Measurements from ENCODE around the gene PRKCH.
A peak's percentile ranks its signal among the peaks of the same experiment; 100 is the strongest.

The PRKCH gene

DNA sequence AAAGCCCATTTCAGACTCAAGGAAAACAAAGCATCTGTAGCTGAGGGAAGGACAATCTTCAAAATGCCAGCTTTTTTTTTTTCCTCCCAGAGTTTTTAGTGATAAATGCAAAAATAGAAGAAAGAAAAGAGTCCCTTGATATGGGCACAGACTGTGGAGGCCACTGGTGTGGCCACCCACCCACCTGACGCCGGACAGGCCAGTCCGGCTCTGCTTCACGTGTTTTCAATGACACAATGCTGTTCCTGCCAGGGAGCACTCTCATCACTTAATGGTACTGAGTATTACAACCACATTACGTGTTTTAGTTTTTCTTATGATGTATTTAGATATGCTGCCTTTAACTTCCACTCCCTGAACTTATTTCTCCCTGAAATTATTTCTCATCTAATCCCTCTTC lies 218.3 kb downstream of the PRKCH start:
- Mint-ChIP-seq H3K36me3 (no peaks in the 10 kb centered on the region), H3K27me3 (no peaks in the 10 kb centered on the region), H3K27ac (no peak overlapping the region), H3K4me1 (peaks cover 2% of the 10 kb centered on the region), H3K9me3 (no peaks in the 10 kb centered on the region), H3K4me3 (no peak overlapping the region)
- DNase-seq (ENCODE audit: low spot score in 2 of 2), result no peak
- ATAC-seq (ENCODE audit: low read depth), result no peak

DNA sequence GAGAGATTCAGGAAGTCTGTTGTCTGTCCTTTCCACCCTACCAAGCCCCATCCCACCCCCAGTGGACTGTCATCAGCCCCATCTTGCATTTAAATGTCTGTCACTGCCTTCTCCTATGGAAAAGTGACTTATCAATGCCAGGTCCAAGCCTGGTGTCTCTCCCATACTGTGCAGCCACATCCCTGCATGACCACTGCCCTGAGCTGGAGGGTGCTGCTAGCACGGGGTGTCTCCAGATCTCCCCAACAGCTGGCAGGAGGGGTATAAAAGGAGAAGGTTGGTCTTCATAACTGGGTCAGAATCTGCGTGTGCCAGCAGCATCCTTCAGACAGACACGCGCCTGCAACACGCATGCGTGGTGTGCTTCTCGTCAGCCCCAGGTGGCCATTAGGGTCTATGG lies 219.6 kb downstream of the PRKCH start:
- Mint-ChIP-seq H3K4me1 (peaks cover 2% of the 10 kb centered on the region), H3K27ac (no peak overlapping the region), H3K36me3 (no peaks in the 10 kb centered on the region), H3K27me3 (no peaks in the 10 kb centered on the region), H3K4me3 (no peak overlapping the region), H3K9me3 (no peaks in the 10 kb centered on the region)
- ATAC-seq (ENCODE audit: low read depth) (no peak), DNase-seq (ENCODE audit: low spot score in 2 of 2) (no peak)

DNA sequence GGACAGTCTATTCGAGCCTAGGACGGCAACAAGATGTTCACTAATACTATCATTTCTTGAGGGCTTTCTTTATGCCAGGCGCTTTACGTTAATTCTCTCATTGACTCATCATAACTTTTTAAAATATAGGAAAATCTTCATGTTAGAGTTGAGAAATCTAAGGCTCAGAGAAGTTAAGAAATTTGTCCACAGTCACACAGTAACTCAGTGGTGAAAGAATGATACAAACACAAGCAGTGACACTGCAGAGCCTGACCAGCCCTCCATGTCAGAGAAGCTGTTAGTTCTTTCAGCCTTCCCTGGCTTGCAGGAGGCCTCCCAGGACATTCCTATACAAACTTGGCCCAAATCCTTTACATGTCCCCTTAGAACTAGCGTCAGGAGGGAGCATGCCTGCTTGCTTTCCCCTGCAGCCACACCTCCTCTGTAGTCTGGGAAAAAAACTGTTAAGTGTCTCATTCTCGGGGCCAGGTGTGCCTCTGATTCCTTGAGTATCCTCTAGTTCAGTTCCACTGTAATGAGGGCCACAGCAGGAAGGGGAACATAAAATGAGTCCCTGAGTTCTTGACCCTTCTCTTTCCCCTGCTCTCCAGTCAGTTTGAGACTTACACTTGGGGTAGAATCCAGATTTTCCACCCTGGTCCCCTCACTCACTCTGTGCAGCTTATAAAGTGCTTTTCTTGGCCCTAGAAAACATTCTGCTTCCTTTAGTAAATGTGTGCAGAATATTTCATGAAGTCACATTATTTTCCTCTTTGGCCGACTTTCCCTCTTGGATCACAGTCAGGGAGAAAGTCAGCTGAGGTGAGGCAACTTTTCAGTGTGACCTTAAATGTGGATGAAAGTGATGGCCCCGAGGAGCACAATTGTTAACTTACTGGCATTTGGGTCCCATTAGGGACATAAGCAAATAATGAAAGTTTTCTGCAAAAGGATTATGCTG lies 221.7 kb downstream of the PRKCH start:
- no peak overlapping the region for H3K4me3 Mint-ChIP-seq

DNA sequence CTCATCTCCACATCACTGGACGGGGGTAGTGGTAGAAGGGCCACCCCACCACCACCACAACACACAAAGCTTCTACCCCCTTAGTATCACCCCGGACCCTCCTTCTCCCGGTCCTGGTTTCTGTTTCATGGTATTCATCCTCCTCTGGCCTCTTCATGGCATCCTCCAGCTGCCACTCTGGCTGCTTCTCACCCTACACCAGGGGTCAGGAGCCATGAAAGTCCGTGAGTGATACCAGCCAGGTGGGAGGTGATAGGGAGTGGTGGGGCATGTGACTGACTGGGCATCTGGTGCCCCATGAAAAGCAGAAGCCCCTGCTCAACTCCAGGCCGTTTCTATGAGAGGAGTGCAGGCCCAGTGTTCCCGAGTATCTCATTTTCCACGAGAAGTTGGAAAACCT lies 222.6 kb downstream of the PRKCH start:
- Mint-ChIP-seq H3K4me1 (no peaks in the 10 kb centered on the region), H3K9me3 (no peaks in the 10 kb centered on the region), H3K27me3 (no peaks in the 10 kb centered on the region), H3K36me3 (no peaks in the 10 kb centered on the region), H3K27ac (no peak overlapping the region), H3K4me3 (no peak overlapping the region)
- DNase-seq (ENCODE audit: low spot score in 2 of 2) (no peak), ATAC-seq (ENCODE audit: low read depth) (no peak)

More for the DNA sequence above, 221.7 kb downstream of the PRKCH start:
- Mint-ChIP-seq H3K9me3 (no peaks in the 10 kb centered on the region), H3K27me3 (no peaks in the 10 kb centered on the region), H3K4me1 (no peaks in the 10 kb centered on the region), H3K36me3 (no peaks in the 10 kb centered on the region), H3K27ac (no peak overlapping the region)
- DNase-seq (ENCODE audit: low spot score in 2 of 2) (no peak), ATAC-seq (ENCODE audit: low read depth) (no peak)

DNA sequence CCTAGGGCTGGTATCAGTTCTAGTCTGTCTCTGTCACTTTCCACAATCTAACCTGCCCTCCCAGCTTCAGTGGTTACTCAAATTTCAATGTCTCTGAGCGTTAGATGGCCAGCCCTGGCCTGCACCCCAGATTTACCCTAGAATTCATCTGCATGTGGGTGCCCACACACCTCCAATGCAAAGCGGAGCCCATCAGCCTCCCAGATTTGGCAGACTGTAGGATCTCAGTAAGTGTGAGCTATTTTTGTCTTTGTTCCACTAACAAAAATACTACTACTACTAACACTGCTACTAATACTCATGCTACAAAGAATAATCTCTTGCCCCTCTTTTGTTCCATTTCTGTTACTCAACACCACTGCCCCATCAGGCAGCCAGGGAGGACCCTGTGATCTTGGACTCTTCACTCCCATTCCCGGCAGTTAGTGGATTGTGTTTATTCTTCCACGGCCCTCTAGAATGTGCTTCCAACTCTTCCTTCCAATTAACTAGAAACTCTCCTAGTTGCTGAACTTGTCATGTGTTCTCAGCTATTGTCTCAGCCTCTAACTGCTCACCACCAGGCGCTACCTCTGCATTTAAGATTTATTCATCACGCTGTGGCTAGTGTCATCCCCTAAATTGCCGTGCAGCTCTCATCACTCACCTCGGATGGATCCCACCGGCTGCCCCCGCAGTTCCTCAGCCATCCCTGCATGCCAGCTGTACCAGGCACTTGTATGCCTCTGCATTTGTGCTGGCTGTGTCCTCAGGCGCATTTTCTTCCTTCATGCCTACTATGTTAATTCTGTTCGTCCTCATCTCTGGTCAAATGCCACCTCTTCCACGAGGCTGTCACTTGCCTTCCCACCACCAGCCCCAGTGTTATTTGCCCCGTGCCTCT lies 223.3 kb downstream of the PRKCH start:
- Mint-ChIP-seq H3K36me3 (no peaks in the 10 kb centered on the region), H3K27ac (no peak overlapping the region), H3K27me3 (no peaks in the 10 kb centered on the region), H3K4me1 (no peaks in the 10 kb centered on the region), H3K4me3 (no peak overlapping the region), H3K9me3 (no peaks in the 10 kb centered on the region)
- DNase-seq (ENCODE audit: low spot score in 2 of 2), result no peak
- no peak for ATAC-seq (ENCODE audit: low read depth)

DNA sequence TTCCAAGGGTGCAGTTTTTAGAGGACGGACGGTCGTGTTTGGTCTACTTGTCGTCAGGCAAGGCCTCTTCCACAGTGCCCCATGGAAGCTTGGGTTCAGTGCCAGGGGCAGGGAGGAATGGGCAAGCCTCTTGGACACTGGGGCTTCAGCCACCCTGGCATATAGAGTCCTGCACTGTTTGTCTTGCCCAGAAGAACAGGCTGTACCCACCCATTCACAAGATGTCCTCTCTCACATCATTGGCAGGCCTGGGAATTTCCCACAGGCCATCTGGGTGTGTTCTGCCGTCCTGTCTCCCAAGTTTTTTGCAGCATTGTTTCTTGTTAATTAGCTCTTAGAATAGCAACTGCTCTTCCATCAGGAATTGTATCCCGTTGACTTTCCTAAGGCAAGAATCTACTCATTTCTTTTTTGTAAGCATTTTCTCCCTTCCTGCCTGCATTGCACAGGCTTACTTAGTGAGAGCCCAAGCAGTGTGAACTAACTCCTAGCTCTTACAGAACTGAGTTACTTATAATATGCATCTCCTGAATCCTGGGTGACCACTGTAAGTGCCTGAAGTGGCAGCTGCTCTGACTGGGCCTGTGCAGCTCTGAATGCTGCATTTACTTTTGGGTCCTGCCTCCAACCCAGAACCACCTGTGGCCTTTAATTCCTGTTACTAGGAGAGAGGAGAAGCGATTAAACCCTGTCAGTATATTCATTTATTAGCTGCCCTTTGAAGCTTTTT lies 224.5 kb downstream of the PRKCH start:
- no peak overlapping the region for H3K4me3 Mint-ChIP-seq
- peaks cover 4% of the 10 kb centered on the region for H3K4me1 Mint-ChIP-seq
- no peaks in the 10 kb centered on the region for H3K27me3 Mint-ChIP-seq
- no peaks in the 10 kb centered on the region for H3K9me3 Mint-ChIP-seq
- DNase-seq (ENCODE audit: low spot score in 2 of 2), result no peak
- no peaks in the 10 kb centered on the region for H3K36me3 Mint-ChIP-seq
- ATAC-seq (ENCODE audit: low read depth), result no peak
- H3K27ac Mint-ChIP-seq, result no peak overlapping the region

DNA sequence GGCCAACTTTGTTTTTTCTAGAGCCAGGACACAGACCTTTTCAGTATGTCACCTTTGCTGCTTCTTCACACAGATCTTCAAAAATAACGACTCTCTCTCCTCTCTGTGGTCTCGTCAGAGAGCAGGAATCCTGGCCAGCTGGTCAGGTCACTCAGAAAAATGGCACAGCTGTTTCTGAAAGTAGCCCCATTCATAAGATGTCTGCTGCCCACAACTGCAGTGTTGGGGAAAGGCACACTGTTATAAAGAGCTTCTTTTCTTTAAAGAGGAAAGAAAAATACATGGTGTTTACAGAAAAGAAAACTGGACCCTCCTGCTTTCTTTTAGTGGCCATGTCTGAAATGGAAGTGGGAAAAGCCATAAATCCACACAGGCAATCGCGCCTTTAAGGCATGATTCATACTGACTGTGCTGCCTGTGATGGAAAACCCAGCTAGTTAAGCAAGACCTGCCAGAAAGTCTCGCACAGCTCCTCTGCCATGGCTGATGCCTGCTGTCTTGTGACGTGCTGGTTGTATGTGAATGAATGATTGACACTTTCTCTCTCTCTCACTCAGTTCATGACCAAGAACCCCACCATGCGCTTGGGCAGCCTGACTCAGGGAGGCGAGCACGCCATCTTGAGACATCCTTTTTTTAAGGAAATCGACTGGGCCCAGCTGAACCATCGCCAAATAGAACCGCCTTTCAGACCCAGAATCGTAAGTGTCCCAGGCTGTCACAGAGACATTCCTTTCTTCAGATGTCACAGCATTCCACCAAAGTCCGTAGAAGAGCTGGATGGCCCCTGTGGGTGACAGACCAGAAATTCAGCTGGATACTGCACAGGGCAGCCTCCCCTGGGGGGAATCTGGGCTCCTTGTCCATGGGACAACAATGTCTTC lies 226.0 kb downstream of the PRKCH start:
- no peak for ATAC-seq (ENCODE audit: low read depth)

DNA sequence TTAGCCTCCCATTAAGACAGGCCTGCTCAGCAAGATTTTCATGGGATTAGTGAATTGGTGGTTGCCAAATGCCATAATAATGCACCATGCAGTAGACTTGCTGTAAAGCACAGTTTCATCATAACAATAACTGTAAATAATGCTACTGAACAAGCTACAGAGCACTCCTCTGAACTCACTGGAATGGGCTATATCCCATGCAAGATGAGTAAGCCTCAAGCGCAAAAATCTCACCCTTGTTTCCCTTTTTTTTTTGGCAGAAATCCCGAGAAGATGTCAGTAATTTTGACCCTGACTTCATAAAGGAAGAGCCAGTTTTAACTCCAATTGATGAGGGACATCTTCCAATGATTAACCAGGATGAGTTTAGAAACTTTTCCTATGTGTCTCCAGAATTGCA lies 228.0 kb downstream of the PRKCH start:
- no peak overlapping the region for H3K4me3 Mint-ChIP-seq
- DNase-seq (ENCODE audit: low spot score in 2 of 2), result no peak
- peaks cover 29% of the 10 kb centered on the region for H3K4me1 Mint-ChIP-seq
- no peaks in the 10 kb centered on the region for H3K36me3 Mint-ChIP-seq
- ATAC-seq (ENCODE audit: low read depth), result no peak
- H3K9me3 Mint-ChIP-seq, result no peaks in the 10 kb centered on the region
- peak overlapping the region; percentile 57 for H3K27ac Mint-ChIP-seq
- H3K27me3 Mint-ChIP-seq, result no peaks in the 10 kb centered on the region

More for the DNA sequence above, 226.0 kb downstream of the PRKCH start:
- no peak for DNase-seq (ENCODE audit: low spot score in 2 of 2)
- H3K36me3 Mint-ChIP-seq, result no peaks in the 10 kb centered on the region
- no peaks in the 10 kb centered on the region for H3K27me3 Mint-ChIP-seq
- H3K27ac Mint-ChIP-seq, result no peak overlapping the region
- peaks cover 16% of the 10 kb centered on the region for H3K4me1 Mint-ChIP-seq
- no peak overlapping the region for H3K4me3 Mint-ChIP-seq
- no peaks in the 10 kb centered on the region for H3K9me3 Mint-ChIP-seq

DNA sequence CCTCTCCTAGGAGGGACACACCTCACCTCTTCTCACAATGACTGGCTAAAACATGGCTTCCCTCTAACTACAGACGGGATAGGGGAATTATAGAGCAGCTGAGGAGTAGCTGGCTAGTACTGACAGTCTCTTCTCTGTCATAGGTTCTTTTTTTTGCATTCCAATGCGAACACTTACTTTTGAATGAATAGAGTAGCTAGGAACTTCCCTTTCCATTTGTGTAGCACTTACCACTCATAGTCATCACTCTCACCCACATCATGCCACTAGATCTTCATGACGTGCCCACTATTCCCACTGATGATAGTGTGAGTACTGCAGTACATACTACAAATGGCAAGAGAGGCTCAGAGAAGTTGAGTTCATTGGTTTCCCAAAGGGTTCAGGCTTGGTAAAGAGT lies 230.0 kb downstream of the PRKCH start:
- no peaks in the 10 kb centered on the region for H3K27me3 Mint-ChIP-seq
- no peaks in the 10 kb centered on the region for H3K36me3 Mint-ChIP-seq
- H3K9me3 Mint-ChIP-seq, result no peaks in the 10 kb centered on the region
- peak overlapping the region; percentile 88 for H3K27ac Mint-ChIP-seq
- ATAC-seq (ENCODE audit: low read depth) (no peak), DNase-seq (ENCODE audit: low spot score in 2 of 2) (no peak)
- no peak overlapping the region for H3K4me3 Mint-ChIP-seq
- H3K4me1 Mint-ChIP-seq, result peaks cover 31% of the 10 kb centered on the region

DNA sequence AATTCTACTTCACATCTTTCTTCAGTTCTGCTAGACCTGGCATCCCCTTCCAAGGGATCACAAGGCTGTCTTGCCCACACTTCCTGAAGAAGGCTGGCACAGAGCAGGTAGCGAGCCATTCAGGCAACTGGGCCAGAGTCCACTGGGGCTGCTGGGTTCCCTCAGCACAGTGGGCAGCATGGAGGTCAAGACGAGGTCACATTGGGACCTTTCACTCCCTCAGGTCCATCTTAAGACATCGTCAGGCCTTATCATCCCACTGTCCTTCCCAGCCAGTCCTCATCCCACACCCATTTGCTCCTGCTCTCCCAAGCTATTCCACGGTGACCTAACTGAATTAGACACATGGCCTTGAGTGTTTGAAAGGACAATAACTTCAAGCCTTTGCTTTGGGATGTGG lies 230.9 kb downstream of the PRKCH start:
- Mint-ChIP-seq H3K36me3 (no peaks in the 10 kb centered on the region), H3K9me3 (no peaks in the 10 kb centered on the region), H3K4me3 (no peak overlapping the region), H3K27me3 (no peaks in the 10 kb centered on the region), H3K27ac (peak overlapping the region; percentile 88), H3K4me1 (peaks cover 31% of the 10 kb centered on the region)
- ATAC-seq (ENCODE audit: low read depth) (no peak), DNase-seq (ENCODE audit: low spot score in 2 of 2) (no peak)

DNA sequence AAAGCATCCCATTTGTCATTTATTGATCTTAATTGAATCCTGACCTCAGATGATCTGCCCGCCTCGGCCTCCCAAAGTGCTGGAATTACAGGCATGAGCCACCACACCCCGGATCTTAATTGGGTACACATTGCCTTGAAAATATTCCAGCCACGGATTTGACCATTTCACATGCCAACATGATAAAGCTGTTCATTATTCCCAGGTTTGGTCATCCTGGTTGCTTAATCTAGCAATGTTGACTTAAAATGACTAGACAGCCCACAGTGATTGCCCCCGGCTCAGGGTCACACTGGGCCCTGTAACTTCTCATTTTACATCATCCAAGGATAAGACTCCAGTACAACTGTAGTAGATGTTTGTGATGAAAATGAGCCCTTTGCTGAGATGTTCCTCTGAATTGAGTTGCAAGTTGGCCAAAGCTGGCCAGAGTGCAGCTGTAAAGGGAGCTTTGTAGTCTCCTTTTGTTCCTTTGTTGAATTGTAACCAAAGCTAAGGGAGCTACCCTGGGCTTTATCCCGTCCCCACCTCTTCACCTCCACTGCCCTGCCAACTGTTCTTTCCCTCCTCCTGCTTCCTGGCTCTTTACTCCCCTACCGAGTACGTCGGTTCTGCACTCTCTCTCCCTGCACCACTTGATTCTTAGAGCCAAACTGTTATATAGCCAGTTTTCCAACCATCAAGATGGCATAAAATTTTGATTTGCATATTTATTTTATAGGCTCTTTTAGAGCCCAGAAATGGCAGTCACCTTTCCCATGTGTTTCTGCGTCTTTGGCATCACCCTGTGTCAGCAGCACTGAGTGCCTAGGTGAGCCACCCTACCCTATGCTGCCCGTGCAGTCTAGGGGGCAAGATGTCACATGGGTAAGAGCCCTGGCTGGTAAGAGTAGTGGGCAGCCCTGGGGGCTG lies 232.6 kb downstream of the PRKCH start:
- H3K36me3 Mint-ChIP-seq, result no peaks in the 10 kb centered on the region
- no peak for ATAC-seq (ENCODE audit: low read depth)

DNA sequence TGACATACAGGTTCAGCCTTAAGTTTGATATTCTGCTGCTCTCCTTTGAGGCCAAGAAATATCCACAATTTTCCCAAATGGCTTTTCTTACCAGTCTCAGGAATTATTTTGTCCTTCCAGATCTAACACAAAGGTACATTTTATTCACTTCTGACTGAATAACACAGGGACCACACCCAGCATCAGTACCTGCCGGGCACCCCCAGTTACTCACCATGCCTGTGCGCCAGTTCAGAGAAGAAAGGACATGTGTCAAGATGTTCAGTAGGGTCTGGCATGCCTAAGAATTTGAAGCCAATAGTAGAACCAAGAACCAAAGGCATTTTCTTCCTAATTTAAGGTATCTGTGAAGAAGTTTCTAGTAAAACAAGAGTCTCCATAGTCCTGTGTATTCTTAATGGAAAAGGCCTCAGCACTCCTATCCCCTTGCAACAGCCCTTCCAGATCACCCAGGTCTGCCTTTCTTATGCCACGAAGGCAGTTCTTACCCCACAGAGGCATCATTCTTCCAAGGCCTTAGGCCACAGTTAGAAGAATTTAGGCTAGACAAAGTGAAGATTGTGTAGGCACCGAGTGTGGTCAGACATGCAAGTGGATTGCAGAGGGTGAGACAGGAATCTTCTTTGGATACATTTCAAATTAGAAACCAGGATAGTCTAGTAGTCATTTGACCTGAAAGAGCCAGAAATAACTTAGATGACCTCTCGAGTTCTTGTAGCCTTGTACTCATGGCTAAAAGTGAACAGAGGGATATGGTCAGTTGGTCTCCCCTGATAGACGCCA lies 233.9 kb downstream of the PRKCH start:
- peaks cover 28% of the 10 kb centered on the region for H3K4me1 Mint-ChIP-seq
- H3K36me3 Mint-ChIP-seq, result no peaks in the 10 kb centered on the region
- no peak for DNase-seq (ENCODE audit: low spot score in 2 of 2)
- no peak overlapping the region for H3K4me3 Mint-ChIP-seq
- ATAC-seq (ENCODE audit: low read depth), result no peak
- no peaks in the 10 kb centered on the region for H3K9me3 Mint-ChIP-seq
- H3K27ac Mint-ChIP-seq, result peak overlapping the region; percentile 77
- no peaks in the 10 kb centered on the region for H3K27me3 Mint-ChIP-seq

More for the DNA sequence above, 232.6 kb downstream of the PRKCH start:
- Mint-ChIP-seq H3K4me3 (peak overlapping the region; percentile 19), H3K27ac (peak overlapping the region; percentile 88), H3K4me1 (peaks cover 31% of the 10 kb centered on the region), H3K9me3 (no peaks in the 10 kb centered on the region), H3K27me3 (no peaks in the 10 kb centered on the region)
- DNase-seq (ENCODE audit: low spot score in 2 of 2), result no peak

All from memory B cell (primary cell).